ENCODE measurements around the gene ARHGAP22.

Gene ARHGAP22

GRCh38 chr10:48412081-48412480 lies 192.8 kb downstream of the ARHGAP22 start:
- no peak for DNase-seq

- DNase-seq = no peak
Measured at GRCh38 chr10:48411510-48411909, 193.4 kb downstream of the ARHGAP22 start.

GRCh38 chr10:48410503-48410902 lies 194.4 kb downstream of the ARHGAP22 start:
- no peak for DNase-seq

GRCh38 chr10:48406658-48407057 lies 198.2 kb downstream of the ARHGAP22 start:
- DNase-seq = no peak

- no peak for DNase-seq
Measured at GRCh38 chr10:48406204-48406603, 198.7 kb downstream of the ARHGAP22 start.

- DNase-seq = no peak
Measured at GRCh38 chr10:48404646-48405045, 200.2 kb downstream of the ARHGAP22 start.

- DNase-seq = no peak
Measured at GRCh38 chr10:48400850-48401220, 204.0 kb downstream of the ARHGAP22 start.

GRCh38 chr10:48400129-48400849 lies 204.6 kb downstream of the ARHGAP22 start:
- no peak for DNase-seq

- DNase-seq = no peak
Measured at GRCh38 chr10:48399551-48399950, 205.3 kb downstream of the ARHGAP22 start.

GRCh38 chr10:48399056-48399541 lies 205.8 kb downstream of the ARHGAP22 start:
- DNase-seq = no peak

GRCh38 chr10:48398261-48398660 lies 206.6 kb downstream of the ARHGAP22 start:
- DNase-seq = no peak
